ENCODE results near the gene PLA2G2A. TPM values are rescaled to one million over a fixed set of nuclear protein-coding genes. Genes with fewer than 3 reads are reported as not detected.

Gene PLA2G2A
- total and polyA plus RNA-seq, 2 donors (not counting 1 experiment from before 2014, with no cell fraction given): not detected

DNA sequence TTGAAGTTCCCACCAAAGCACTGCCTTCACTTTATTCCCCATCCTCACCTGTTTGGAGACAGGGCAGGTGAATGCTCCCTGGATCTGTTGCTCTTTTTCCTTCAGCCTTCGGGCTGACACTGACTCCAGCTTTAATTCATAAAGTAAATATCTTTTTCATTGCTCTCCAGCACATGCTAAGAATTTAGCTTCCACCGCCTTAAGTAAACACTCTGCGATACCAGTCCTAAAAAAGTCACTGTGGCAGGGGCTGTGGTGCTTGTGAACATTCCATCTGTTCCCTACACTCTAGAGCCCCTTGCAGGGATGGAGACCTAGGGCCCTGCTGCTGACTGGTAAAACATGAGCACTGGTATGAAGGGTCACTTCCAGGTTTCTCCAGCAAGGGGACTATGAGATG lies 896 bp upstream of the PLA2G2A start:
- peaks cover 2% of the 10 kb centered on the region for H3K9me3 Mint-ChIP-seq (ENCODE audit: insufficient read depth)
- H3K4me3 Mint-ChIP-seq: no peak overlapping the region
- intact Hi-C loops (cut with micrococcal nuclease): no loop called here
- no peak overlapping the region for H3K27ac ChIP-seq (ENCODE audit: low read length in 2 of 2)
- H3K4me3 ChIP-seq (ENCODE audit: control extremely low read depth in 1 of 5, extremely low read depth in 1 of 5, insufficient read depth in 1 of 5, low read depth in 2 of 5, low read length in 4 of 5): no peak overlapping the region
- no peaks in the 10 kb centered on the region for H3K9me3 ChIP-seq (ENCODE audit: control extremely low read depth in 1 of 3, control insufficient read depth in 2 of 3, insufficient read depth in 1 of 3, low read length in 2 of 3)
- 100% methylated on average over 1 of the region's 3 CpGs for WGBS (ENCODE audit: insufficient coverage)
- no peaks in the 10 kb centered on the region for H3K27me3 ChIP-seq (replicated peaks in 1 of 4; ENCODE audit: control extremely low read depth in 1 of 4, control insufficient read depth in 3 of 4, insufficient read depth in 4 of 4, low read length in 3 of 4)
- DNase-seq (no peak), ATAC-seq (ENCODE audit: low read depth) (no peak)
- H3K27ac Mint-ChIP-seq: no peak overlapping the region
- CTCF ChIA-PET: no interaction called here
- H3K36me3 ChIP-seq (replicated peaks in 1 of 2; ENCODE audit: control extremely low read depth in 1 of 2, control insufficient read depth in 1 of 2, extremely low read depth in 1 of 2, insufficient read depth in 2 of 2, low read length in 1 of 2): no peaks in the 10 kb centered on the region
- H3K4me2 ChIP-seq (replicated peaks; ENCODE audit: low read depth, low read length, poor library complexity, severe bottlenecking): no peak overlapping the region
- no peaks in the 10 kb centered on the region for H3K4me1 Mint-ChIP-seq
- H3K9ac ChIP-seq (ENCODE audit: low read length): no peak overlapping the region
- H3K79me2 ChIP-seq (ENCODE audit: control insufficient read depth, insufficient read depth, low read length): no peaks in the 10 kb centered on the region
- peaks cover 29% of the 10 kb centered on the region for H3K27me3 Mint-ChIP-seq
- POLR2A ChIA-PET: no interaction called here
- H2AFZ ChIP-seq (ENCODE audit: insufficient read depth, low read depth, low read length, poor library complexity, severe bottlenecking): no peak overlapping the region
- no peaks in the 10 kb centered on the region for H4K20me1 ChIP-seq (ENCODE audit: control insufficient read depth, insufficient read depth, low read length, poor library complexity, severe bottlenecking)
- no peaks in the 10 kb centered on the region for H3K4me1 ChIP-seq (ENCODE audit: control insufficient read depth in 2 of 2, insufficient read depth in 2 of 2, low read length in 2 of 2)
- TF ChIP-seq, protein P1, sequence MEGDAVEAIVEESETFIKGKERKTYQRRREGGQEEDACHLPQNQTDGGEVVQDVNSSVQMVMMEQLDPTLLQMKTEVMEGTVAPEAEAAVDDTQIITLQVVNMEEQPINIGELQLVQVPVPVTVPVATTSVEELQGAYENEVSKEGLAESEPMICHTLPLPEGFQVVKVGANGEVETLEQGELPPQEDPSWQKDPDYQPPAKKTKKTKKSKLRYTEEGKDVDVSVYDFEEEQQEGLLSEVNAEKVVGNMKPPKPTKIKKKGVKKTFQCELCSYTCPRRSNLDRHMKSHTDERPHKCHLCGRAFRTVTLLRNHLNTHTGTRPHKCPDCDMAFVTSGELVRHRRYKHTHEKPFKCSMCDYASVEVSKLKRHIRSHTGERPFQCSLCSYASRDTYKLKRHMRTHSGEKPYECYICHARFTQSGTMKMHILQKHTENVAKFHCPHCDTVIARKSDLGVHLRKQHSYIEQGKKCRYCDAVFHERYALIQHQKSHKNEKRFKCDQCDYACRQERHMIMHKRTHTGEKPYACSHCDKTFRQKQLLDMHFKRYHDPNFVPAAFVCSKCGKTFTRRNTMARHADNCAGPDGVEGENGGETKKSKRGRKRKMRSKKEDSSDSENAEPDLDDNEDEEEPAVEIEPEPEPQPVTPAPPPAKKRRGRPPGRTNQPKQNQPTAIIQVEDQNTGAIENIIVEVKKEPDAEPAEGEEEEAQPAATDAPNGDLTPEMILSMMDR (IDR thresholded peaks at IDR 0.05): no peak
- TF ChIP-seq EZH2 (IDR thresholded peaks at IDR 0.05; ENCODE audit: borderline replicate concordance, insufficient read depth, low read depth, low read length, poor library complexity, severe bottlenecking): no peak

- Mint-ChIP-seq H3K27ac (no peak overlapping the region), H3K4me1 (peaks cover 2% of the 10 kb centered on the region), H3K4me3 (no peak overlapping the region), H3K27me3 (peaks cover 29% of the 10 kb centered on the region), H3K9me3 (ENCODE audit: insufficient read depth) (no peaks in the 10 kb centered on the region)
- Histone ChIP-seq H3K9me3 (ENCODE audit: control extremely low read depth in 1 of 3, control insufficient read depth in 2 of 3, insufficient read depth in 1 of 3, low read length in 2 of 3) (no peaks in the 10 kb centered on the region), H3K27me3 (replicated peaks in 1 of 4; ENCODE audit: control extremely low read depth in 1 of 4, control insufficient read depth in 3 of 4, insufficient read depth in 4 of 4, low read length in 3 of 4) (no peaks in the 10 kb centered on the region), H3K4me3 (ENCODE audit: control extremely low read depth in 1 of 5, extremely low read depth in 1 of 5, insufficient read depth in 1 of 5, low read depth in 2 of 5, low read length in 4 of 5) (no peak overlapping the region), H3K4me2 (replicated peaks; ENCODE audit: low read depth, low read length, poor library complexity, severe bottlenecking) (no peak overlapping the region), H4K20me1 (ENCODE audit: control insufficient read depth, insufficient read depth, low read length, poor library complexity, severe bottlenecking) (no peaks in the 10 kb centered on the region), H3K4me1 (ENCODE audit: control insufficient read depth in 2 of 2, insufficient read depth in 2 of 2, low read length in 2 of 2) (no peaks in the 10 kb centered on the region), H3K9ac (ENCODE audit: low read length) (no peak overlapping the region), H3K79me2 (ENCODE audit: control insufficient read depth, insufficient read depth, low read length) (no peaks in the 10 kb centered on the region), H2AFZ (ENCODE audit: insufficient read depth, low read depth, low read length, poor library complexity, severe bottlenecking) (no peak overlapping the region), H3K27ac (ENCODE audit: low read length in 2 of 2) (no peak overlapping the region), H3K36me3 (replicated peaks in 1 of 2; ENCODE audit: control extremely low read depth in 1 of 2, control insufficient read depth in 1 of 2, extremely low read depth in 1 of 2, insufficient read depth in 2 of 2, low read length in 1 of 2) (no peaks in the 10 kb centered on the region)
- ATAC-seq (ENCODE audit: low read depth) (no peak), DNase-seq (no peak)
- ChIA-PET POLR2A (no interaction called here), CTCF (interaction anchor here (1.0 to 5.2 kb wide), 3 partner anchors 123 to 384 kb away, joined by 3 to 58 read pairs (median 3); no protein-coding TSS in a partner anchor)
- 90% methylated on average over 8 of the region's 9 CpGs for WGBS (ENCODE audit: insufficient coverage)
- TF ChIP-seq, protein P1 (IDR thresholded peaks at IDR 0.05): no peak
- TF ChIP-seq EZH2 (IDR thresholded peaks at IDR 0.05; ENCODE audit: borderline replicate concordance, insufficient read depth, low read depth, low read length, poor library complexity, severe bottlenecking): no peak
- intact Hi-C loops (cut with micrococcal nuclease): no loop called here
These were observed 1.3 kb downstream of the PLA2G2A start for GRCh38 chr1:19978143-19978542.

All from B cell (primary cell).